Inferior parietal cortex (tissue), 1 donor: Measurements from ENCODE around the gene PACS2.
"Not testable (repeated sequence)": the region's sequence is repeated elsewhere in the genome, so short reads cannot be mapped to it uniquely, and the experiment has no call there.

Experiments
- DNase-seq: peaks from one replicate; pipeline ENCODE4 v3.0.0-alpha.2; 2016; ENCODE audit errors: extremely low spot score

The PACS2 gene

GRCh38 chr14:105350450-105351244 is 36.1 kb downstream of the PACS2 start:
- DNase-seq: no peak

- DNase-seq: no peak
These were observed 36.9 kb downstream of the PACS2 start for GRCh38 chr14:105351410-105351809.

GRCh38 chr14:105351920-105352851 is 37.6 kb downstream of the PACS2 start:
- peak; percentile 92 for DNase-seq

- DNase-seq: no peak
These were observed 38.6 kb downstream of the PACS2 start for GRCh38 chr14:105353136-105353535.

GRCh38 chr14:105354541-105354940 is 40.0 kb downstream of the PACS2 start:
- no peak for DNase-seq

GRCh38 chr14:105355049-105355575 is 40.6 kb downstream of the PACS2 start:
- no peak for DNase-seq

- no peak for DNase-seq
These were observed 41.5 kb downstream of the PACS2 start for GRCh38 chr14:105355850-105356604.

- no peak for DNase-seq
These were observed 42.4 kb downstream of the PACS2 start for GRCh38 chr14:105356927-105357326.

GRCh38 chr14:105357626-105358025 is 43.1 kb downstream of the PACS2 start:
- DNase-seq: no peak

GRCh38 chr14:105358140-105358846 is 43.7 kb downstream of the PACS2 start:
- DNase-seq: no peak

GRCh38 chr14:105358943-105359342 is 44.4 kb downstream of the PACS2 start:
- DNase-seq: no peak

- DNase-seq: not testable (repeated sequence)
These were observed 46.9 kb downstream of the PACS2 start for GRCh38 chr14:105361412-105361811.

- no peak for DNase-seq
These were observed 49.5 kb downstream of the PACS2 start for GRCh38 chr14:105363847-105364708.

GRCh38 chr14:105365101-105365500 is 50.6 kb downstream of the PACS2 start:
- DNase-seq: no peak

- DNase-seq: no peak
These were observed 51.1 kb downstream of the PACS2 start for GRCh38 chr14:105365681-105366080.

GRCh38 chr14:105366386-105367074 is 52.0 kb downstream of the PACS2 start:
- DNase-seq: no peak

- no peak for DNase-seq
These were observed 52.8 kb downstream of the PACS2 start for GRCh38 chr14:105367116-105368031.

- no peak for DNase-seq
These were observed 53.5 kb downstream of the PACS2 start for GRCh38 chr14:105368032-105368417.
